Fibroblast of pulmonary artery (primary cell): ENCODE results near the gene MTREX.

Experiments used
- DNase-seq: peaks from one replicate; pipeline ENCODE4 v3.0.0-alpha.2; 2010; ENCODE audit warnings: low read depth
- H3K4me3 ChIP-seq: replicated peaks from 2 replicates; pipeline ENCODE4 v1.5.1; 2011; ENCODE audit warnings: low read depth, mild to moderate bottlenecking, control low read depth, low read length, moderate library complexity
- TF ChIP-seq, protein P1 (sequence below): IDR thresholded peaks from 2 replicates; pipeline ENCODE4 v1.5.1; 2011; ENCODE audit warnings: mild to moderate bottlenecking, control low read depth, low read length, inconsistent platforms; ENCODE audit errors: missing control alignments

MTREX gene

DNA sequence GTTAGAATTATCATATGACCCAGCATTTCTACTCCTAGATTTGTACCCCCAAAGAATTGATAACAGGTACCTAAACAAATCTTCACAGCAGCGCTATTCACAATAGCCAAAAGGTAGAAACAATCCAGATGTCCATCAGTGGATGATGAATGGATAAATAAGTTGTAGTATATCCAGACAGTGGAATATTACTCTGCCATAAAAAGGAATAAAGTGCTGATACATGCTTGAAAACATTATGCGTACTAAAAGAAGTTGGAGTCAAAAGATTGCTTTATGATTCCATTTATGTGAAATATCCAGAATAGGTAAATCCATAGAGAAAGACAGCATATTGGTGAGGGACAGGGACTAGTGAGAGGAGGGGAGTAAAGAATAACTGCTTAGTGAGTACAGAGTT, 26.0 kb downstream of the MTREX start:
- H3K4me3 ChIP-seq: no peak overlapping the region
- no peak for DNase-seq
- TF ChIP-seq, protein P1, sequence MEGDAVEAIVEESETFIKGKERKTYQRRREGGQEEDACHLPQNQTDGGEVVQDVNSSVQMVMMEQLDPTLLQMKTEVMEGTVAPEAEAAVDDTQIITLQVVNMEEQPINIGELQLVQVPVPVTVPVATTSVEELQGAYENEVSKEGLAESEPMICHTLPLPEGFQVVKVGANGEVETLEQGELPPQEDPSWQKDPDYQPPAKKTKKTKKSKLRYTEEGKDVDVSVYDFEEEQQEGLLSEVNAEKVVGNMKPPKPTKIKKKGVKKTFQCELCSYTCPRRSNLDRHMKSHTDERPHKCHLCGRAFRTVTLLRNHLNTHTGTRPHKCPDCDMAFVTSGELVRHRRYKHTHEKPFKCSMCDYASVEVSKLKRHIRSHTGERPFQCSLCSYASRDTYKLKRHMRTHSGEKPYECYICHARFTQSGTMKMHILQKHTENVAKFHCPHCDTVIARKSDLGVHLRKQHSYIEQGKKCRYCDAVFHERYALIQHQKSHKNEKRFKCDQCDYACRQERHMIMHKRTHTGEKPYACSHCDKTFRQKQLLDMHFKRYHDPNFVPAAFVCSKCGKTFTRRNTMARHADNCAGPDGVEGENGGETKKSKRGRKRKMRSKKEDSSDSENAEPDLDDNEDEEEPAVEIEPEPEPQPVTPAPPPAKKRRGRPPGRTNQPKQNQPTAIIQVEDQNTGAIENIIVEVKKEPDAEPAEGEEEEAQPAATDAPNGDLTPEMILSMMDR: no peak

DNA sequence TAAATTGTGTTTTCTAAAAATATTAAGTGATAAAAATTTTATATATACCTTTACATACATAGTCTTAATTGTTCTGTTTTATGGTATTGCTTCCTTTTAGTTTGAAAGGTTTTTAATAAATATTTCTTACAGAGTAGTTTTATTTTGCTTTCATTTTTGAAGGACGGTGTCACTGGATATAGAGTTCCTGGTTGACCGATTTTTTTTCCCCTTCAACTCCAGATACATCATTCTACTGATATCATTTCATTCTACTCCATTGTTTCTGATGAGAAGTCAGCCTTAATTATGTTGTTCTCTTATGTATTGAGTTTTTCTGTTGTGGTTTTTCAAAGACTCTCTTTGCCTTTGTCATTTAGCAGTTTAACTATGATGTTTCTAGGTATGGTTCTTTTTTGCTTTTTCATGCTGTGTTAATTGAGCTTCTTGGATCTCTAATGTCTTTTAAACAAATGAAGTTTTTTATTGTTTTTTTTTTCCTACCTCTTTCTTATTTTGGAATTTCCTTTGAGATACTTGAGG, 30.4 kb downstream of the MTREX start:
- DNase-seq: no peak
- TF ChIP-seq, protein P1: no peak
- no peak overlapping the region for H3K4me3 ChIP-seq

DNA sequence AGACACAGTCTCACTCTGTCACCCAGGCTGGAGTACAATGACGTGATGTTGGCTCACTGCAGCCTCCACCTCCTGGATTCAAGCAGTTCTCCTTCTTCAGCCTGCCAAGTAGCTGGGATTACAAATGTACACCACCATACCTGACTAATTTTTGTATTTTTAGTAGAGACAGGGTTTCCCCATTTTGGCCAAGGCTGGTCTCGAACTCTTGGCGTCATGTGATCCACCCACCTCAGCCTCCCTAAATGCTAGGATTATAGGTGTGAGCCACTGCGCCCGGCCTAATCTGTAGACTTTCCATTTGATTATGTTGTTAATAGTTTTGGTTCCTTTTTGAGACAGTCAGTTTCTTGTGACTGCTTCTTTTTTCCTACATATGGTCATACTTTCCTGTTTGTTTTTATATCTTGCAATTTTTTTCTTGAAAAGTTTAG, 31.0 kb downstream of the MTREX start:
- TF ChIP-seq, protein P1: no peak
- no peak overlapping the region for H3K4me3 ChIP-seq
- DNase-seq: no peak

DNA sequence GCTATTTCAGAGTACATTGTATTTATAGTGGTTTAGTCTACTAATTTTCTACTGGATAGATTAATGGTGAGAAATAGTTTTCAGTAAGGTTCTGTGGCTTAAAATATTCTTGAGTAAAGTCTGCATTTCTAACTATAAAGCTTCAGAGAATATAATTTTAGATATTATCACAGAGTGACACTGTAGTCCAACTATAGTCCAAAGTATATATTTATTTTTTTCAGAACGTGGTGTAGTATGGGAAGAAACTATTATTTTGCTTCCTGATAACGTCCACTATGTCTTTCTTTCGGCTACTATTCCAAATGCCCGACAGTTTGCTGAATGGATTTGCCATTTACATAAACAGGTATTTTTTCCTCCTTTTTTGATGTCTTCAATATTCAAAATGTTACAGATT, 35.3 kb downstream of the MTREX start:
- H3K4me3 ChIP-seq: no peak overlapping the region
- TF ChIP-seq, protein P1: no peak
- no peak for DNase-seq

DNA sequence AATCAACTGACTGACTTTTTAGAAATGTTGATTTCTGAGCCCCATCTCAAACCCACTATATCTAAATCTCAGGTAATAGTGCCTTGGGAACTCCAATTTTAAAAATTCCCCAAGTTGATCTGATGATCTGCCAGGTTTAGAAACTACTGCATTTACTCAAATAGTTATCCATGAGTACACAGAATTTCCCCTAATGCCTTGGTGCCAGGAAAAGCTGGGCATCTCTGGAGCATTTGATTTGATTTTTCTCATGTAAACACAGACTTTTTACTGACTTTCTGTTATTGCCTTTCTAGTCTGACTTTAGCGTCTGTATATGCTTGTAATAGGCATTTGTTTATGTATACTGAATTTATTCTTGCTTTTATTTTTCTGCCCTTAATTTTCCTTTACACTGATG, 35.8 kb downstream of the MTREX start:
- H3K4me3 ChIP-seq: no peak overlapping the region
- DNase-seq: no peak
- TF ChIP-seq, protein P1: no peak

DNA sequence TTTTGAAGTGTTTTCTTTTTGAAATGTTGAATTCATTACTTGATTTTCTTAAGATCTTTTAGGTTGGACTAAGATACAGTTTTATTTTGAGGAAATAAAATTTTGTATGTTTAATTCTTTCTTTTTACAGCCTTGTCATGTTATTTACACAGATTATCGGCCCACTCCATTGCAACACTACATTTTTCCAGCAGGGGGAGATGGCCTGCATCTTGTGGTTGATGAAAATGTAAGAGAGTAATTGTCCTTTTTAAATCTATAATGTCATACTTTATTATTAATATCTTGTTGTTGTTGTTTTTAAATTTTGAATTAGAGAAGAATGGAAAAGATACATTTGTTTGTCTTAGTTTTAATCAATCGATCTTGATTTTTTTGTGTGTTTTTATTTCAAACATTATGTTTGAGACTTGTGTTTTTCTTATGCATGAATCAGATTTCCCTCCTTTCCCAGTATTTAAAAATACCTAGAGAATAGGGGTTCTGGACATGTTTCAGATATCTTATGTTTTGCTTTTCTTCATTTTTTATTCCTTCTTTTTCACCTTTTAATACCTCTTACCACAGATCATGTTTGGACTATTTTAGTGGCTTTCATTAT, 36.7 kb downstream of the MTREX start:
- TF ChIP-seq, protein P1: peak; percentile 97
- DNase-seq: peak; percentile 84
- no peak overlapping the region for H3K4me3 ChIP-seq

DNA sequence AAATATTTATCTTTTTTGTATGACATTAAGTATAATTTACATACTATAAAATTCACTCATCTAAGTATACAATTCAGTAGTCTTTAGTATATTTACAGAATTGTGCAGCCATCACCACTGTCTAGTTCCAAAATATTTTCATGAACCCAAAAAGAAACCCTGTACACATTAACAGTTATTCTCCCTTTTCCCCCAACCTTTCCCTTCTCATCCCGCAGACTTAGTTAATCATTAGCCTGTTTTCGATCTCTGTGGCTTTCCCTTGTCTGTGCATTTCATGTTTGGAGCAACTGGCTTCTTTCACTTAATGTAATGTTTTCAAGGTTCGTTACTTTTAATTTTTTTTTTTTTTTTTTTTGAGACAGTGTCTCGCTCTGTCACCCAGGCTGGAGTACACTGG, 37.5 kb downstream of the MTREX start:
- TF ChIP-seq, protein P1: no peak
- DNase-seq: no peak
- H3K4me3 ChIP-seq: no peak overlapping the region
